ENCODE measurements around the gene IZUMO1R.

Gene IZUMO1R

GRCh38 chr11:94307101-94307791 lies 2.9 kb downstream of the IZUMO1R start:
- no peak overlapping the region for H3K4me3 ChIP-seq (ENCODE audit: control insufficient read depth, low read depth, low read length)
- no peak for TF ChIP-seq CTCF (conservative IDR thresholded peaks at IDR 0.05; ENCODE audit: control insufficient read depth, insufficient read depth, low read depth, low read length)

GRCh38 chr11:94308024-94308423 lies 3.6 kb downstream of the IZUMO1R start:
- no peak for DNase-seq (ENCODE audit: low read depth)
- no peak overlapping the region for H3K4me3 ChIP-seq (ENCODE audit: control insufficient read depth, low read depth, low read length)
- TF ChIP-seq CTCF (conservative IDR thresholded peaks at IDR 0.05; ENCODE audit: control insufficient read depth, insufficient read depth, low read depth, low read length), result no peak

More at GRCh38 chr11:94307101-94307791, 2.9 kb downstream of the IZUMO1R start:
- DNase-seq (ENCODE audit: low read depth), result no peak

GRCh38 chr11:94309757-94310156 lies 5.4 kb downstream of the IZUMO1R start:
- DNase-seq (ENCODE audit: low read depth), result no peak
- no peak for TF ChIP-seq CTCF (conservative IDR thresholded peaks at IDR 0.05; ENCODE audit: control insufficient read depth, insufficient read depth, low read depth, low read length)
- H3K4me3 ChIP-seq (ENCODE audit: control insufficient read depth, low read depth, low read length), result no peak overlapping the region

GRCh38 chr11:94310191-94310875 lies 6.0 kb downstream of the IZUMO1R start:
- DNase-seq (ENCODE audit: low read depth), result no peak
- no peak overlapping the region for H3K4me3 ChIP-seq (ENCODE audit: control insufficient read depth, low read depth, low read length)
- no peak for TF ChIP-seq CTCF (conservative IDR thresholded peaks at IDR 0.05; ENCODE audit: control insufficient read depth, insufficient read depth, low read depth, low read length)

- no peak overlapping the region for H3K4me3 ChIP-seq (ENCODE audit: control insufficient read depth, low read depth, low read length)
- no peak for DNase-seq (ENCODE audit: low read depth)
- TF ChIP-seq CTCF (conservative IDR thresholded peaks at IDR 0.05; ENCODE audit: control insufficient read depth, insufficient read depth, low read depth, low read length), result no peak
Measured at GRCh38 chr11:94312339-94312738, 8.0 kb downstream of the IZUMO1R start.

- TF ChIP-seq CTCF (conservative IDR thresholded peaks at IDR 0.05; ENCODE audit: control insufficient read depth, insufficient read depth, low read depth, low read length), result no peak
- H3K4me3 ChIP-seq (ENCODE audit: control insufficient read depth, low read depth, low read length), result no peak overlapping the region
- DNase-seq (ENCODE audit: low read depth), result no peak
Measured at GRCh38 chr11:94314064-94314463, 9.7 kb downstream of the IZUMO1R start.
